GM19328 (cell line): ENCODE results near the gene KCNIP1.
"Not testable (repeated sequence)": the region's sequence is repeated elsewhere in the genome, so short reads cannot be mapped to it uniquely, and the experiment has no call there.

Experiments used
- ATAC-seq: cut with Tn5 transposase; IDR thresholded peaks from one replicate; pipeline ENCODE4 v1.9.1; 2021; ENCODE audit warnings: mild to moderate bottlenecking, moderate library complexity; ENCODE audit not compliant: unreplicated experiment

The KCNIP1 gene

GRCh38 chr5:170745481-170746071 lies 241.8 kb downstream of the KCNIP1 start:
- no peak for ATAC-seq

GRCh38 chr5:170746075-170746960 lies 242.5 kb downstream of the KCNIP1 start:
- no peak for ATAC-seq

- no peak for ATAC-seq
Measured at GRCh38 chr5:170746961-170747340, 243.1 kb downstream of the KCNIP1 start.

GRCh38 chr5:170747357-170747756 lies 243.5 kb downstream of the KCNIP1 start:
- ATAC-seq = no peak

- no peak for ATAC-seq
Measured at GRCh38 chr5:170747851-170748250, 244.0 kb downstream of the KCNIP1 start.

GRCh38 chr5:170748951-170749471 lies 245.2 kb downstream of the KCNIP1 start:
- ATAC-seq = no peak

GRCh38 chr5:170749911-170750431 lies 246.2 kb downstream of the KCNIP1 start:
- no peak for ATAC-seq

- no peak for ATAC-seq
Measured at GRCh38 chr5:170750791-170751190, 247.0 kb downstream of the KCNIP1 start.

- no peak for ATAC-seq
Measured at GRCh38 chr5:170751631-170752030, 247.8 kb downstream of the KCNIP1 start.

- ATAC-seq = no peak
Measured at GRCh38 chr5:170752257-170753215, 248.7 kb downstream of the KCNIP1 start.

- ATAC-seq = no peak
Measured at GRCh38 chr5:170753311-170753710, 249.5 kb downstream of the KCNIP1 start.

GRCh38 chr5:170754508-170754907 lies 250.7 kb downstream of the KCNIP1 start:
- ATAC-seq = not testable (repeated sequence)

- ATAC-seq = no peak
Measured at GRCh38 chr5:170755679-170756456, 252.0 kb downstream of the KCNIP1 start.

GRCh38 chr5:170756691-170757090 lies 252.9 kb downstream of the KCNIP1 start:
- no peak for ATAC-seq

GRCh38 chr5:170757182-170757601 lies 253.4 kb downstream of the KCNIP1 start:
- ATAC-seq = no peak

- no peak for ATAC-seq
Measured at GRCh38 chr5:170757669-170758068, 253.8 kb downstream of the KCNIP1 start.

- no peak for ATAC-seq
Measured at GRCh38 chr5:170758481-170758880, 254.7 kb downstream of the KCNIP1 start.

- ATAC-seq = no peak
Measured at GRCh38 chr5:170760113-170760512, 256.3 kb downstream of the KCNIP1 start.

- ATAC-seq = no peak
Measured at GRCh38 chr5:170761048-170761707, 257.4 kb downstream of the KCNIP1 start.
